22Rv1 (cell line): Measurements from ENCODE around the gene NAV2.

Source experiments
- ZFX ChIP-seq: fragments of 450-650 bp; IDR thresholded peaks from 2 replicates; pipeline ENCODE4 v1.6.1; 2017; ENCODE audit warnings: antibody characterized with exemption, borderline replicate concordance
- TF ChIP-seq, protein P1 (sequence below): fragments of 450-650 bp; IDR thresholded peaks from 2 replicates; pipeline ENCODE4 v1.5.1; 2017; ENCODE audit warnings: mild to moderate bottlenecking

DNA sequence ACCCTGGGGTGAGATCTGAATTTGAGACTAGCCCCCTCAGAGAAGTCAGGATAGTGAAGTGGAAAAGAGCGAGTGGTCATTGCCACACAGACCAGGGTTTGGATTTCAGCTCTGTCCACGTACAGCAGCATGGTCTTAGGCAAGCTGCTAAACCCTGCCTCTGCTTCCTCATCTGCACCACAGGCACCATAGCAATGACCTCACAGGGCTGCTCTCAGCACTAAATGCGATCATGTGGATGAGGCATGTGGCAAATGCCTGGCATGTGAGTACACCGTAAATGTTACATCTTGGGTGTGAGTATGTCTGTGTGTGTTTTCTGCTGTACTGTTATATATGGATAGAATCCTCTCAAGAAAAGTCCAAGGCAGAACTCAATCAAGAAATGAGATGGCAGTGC, 15.8 kb downstream of the NAV2 start:
- TF ChIP-seq, protein P1, sequence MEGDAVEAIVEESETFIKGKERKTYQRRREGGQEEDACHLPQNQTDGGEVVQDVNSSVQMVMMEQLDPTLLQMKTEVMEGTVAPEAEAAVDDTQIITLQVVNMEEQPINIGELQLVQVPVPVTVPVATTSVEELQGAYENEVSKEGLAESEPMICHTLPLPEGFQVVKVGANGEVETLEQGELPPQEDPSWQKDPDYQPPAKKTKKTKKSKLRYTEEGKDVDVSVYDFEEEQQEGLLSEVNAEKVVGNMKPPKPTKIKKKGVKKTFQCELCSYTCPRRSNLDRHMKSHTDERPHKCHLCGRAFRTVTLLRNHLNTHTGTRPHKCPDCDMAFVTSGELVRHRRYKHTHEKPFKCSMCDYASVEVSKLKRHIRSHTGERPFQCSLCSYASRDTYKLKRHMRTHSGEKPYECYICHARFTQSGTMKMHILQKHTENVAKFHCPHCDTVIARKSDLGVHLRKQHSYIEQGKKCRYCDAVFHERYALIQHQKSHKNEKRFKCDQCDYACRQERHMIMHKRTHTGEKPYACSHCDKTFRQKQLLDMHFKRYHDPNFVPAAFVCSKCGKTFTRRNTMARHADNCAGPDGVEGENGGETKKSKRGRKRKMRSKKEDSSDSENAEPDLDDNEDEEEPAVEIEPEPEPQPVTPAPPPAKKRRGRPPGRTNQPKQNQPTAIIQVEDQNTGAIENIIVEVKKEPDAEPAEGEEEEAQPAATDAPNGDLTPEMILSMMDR: no peak
- no peak for TF ChIP-seq ZFX
